GM21825 (cell line): Measurements from ENCODE around the gene SLC5A1.

Source experiments
- ATAC-seq: cut with Tn5 transposase; IDR thresholded peaks from one replicate; pipeline ENCODE4 v1.9.1; 2021; ENCODE audit warnings: mild to moderate bottlenecking, moderate library complexity; ENCODE audit not compliant: unreplicated experiment

SLC5A1 gene

GRCh38 chr22:32050678-32051515, 7.8 kb downstream of the SLC5A1 start:
- no peak for ATAC-seq

DNA sequence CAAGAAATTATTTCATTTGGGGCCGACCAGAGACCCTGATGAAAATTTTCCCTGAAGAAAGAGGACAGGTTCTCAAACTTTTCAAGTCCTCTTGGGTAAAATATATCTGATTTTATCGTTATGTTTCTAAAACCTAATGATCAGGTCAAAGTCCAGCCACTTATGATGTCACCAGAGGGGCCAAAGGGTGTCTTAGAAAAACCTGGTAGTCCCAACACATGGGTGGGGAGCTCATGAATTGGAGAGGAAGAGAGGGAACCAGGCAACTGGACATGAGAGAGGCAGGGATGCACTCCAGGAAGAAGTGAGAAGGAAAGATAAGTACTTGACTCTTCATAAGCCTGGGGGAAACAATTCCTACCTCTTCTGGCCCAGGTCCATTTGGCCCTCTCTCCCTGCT, 9.2 kb downstream of the SLC5A1 start:
- ATAC-seq, result no peak

DNA sequence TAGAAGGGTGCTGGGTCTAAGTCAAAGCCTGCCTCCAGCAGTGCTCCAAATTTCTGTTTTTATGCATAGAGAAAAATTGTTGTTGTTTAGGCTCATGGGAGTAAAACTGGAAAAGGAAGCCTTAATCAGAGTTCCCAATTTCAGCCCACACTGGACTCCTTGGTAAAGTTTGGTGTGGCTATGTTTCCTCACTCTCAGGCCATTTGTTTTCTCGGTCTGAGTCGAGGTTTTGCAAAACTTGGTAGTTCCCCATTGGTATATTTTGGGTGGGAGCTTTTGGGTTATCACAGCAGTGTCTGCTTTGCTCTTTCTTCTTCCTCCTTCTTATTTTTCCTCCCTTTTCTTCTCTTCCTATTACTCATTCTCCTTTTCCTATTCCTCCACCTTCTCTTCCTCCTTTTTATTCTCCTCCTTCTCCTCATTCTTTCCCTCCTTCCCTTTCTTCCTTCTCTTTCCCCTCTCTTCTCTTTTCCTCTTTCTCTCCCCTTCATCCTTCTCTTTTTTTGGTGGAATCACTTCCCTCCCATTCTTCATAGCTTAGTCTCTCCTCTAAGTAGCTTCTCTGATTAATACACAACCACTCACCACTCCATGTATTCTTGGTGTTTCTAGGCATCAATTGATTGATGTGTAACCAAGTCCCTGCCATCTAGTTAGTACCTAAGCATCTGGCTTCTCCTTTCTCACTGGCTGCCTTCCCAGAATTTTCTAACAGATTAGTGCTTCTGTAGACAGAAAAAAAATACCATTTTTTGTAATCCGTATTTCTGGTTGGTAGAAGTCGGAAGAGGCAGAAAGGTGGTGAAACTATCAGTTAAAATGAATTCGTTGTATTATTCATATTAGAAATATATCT, 10.1 kb downstream of the SLC5A1 start:
- ATAC-seq, result no peak

- ATAC-seq, result no peak
Observed at GRCh38 chr22:32055069-32055468, 12.0 kb downstream of the SLC5A1 start.

- ATAC-seq, result no peak
Observed at GRCh38 chr22:32058656-32059260, 15.7 kb downstream of the SLC5A1 start.

GRCh38 chr22:32059426-32059825, 16.4 kb downstream of the SLC5A1 start:
- ATAC-seq, result no peak

- no peak for ATAC-seq
Observed at GRCh38 chr22:32063701-32064100, 20.6 kb downstream of the SLC5A1 start.

GRCh38 chr22:32066820-32067219, 23.8 kb downstream of the SLC5A1 start:
- ATAC-seq, result no peak

GRCh38 chr22:32067613-32068012, 24.6 kb downstream of the SLC5A1 start:
- no peak for ATAC-seq

GRCh38 chr22:32069579-32070372, 26.7 kb downstream of the SLC5A1 start:
- ATAC-seq, result no peak

DNA sequence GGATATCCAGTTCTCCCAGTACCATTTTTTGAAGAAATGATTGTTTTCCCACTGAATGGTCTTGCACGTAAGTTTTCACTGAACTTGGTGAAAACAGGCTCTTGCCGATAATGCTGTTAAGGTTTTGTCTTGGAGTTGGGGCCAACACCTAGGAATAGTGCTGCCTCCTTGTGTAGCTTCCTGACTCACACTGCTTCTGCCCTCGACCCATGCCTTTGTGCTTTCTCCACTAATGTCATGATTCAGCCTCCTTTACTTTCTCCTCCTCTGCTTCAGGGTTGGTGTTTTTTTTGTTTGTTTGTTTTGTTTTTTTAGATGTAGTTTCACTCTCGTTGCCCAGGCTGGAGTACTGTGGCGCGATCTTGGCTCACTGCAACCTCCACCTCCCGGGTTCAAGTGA, 30.2 kb downstream of the SLC5A1 start:
- ATAC-seq, result no peak

- no peak for ATAC-seq
Observed at GRCh38 chr22:32073823-32074380, 30.8 kb downstream of the SLC5A1 start.

- ATAC-seq, result no peak
Observed at GRCh38 chr22:32075997-32076760, 33.1 kb downstream of the SLC5A1 start.

- ATAC-seq, result no peak
Observed at GRCh38 chr22:32076761-32077084, 33.7 kb downstream of the SLC5A1 start.

GRCh38 chr22:32077151-32077550, 34.1 kb downstream of the SLC5A1 start:
- ATAC-seq, result no peak

GRCh38 chr22:32079130-32080089, 36.3 kb downstream of the SLC5A1 start:
- ATAC-seq, result no peak

DNA sequence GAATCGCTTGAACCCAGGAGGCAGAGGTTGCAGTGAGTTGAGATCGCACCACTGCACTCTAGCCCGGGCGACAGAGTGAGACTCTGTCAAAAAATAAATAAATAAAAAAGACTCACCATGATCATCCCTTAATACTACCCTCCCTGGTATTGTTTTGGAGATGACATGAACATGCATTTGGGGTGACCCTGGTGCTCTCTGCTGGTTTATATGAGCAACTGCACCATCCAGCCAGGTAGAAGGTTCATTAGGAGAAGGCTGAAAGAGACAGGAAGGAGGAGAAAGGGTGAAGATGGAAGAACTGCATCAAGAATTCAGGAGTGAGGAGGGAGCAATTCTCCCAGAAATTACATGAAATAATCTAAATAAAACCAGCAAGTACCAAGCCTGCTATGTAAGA, 37.8 kb downstream of the SLC5A1 start:
- ATAC-seq, result no peak

DNA sequence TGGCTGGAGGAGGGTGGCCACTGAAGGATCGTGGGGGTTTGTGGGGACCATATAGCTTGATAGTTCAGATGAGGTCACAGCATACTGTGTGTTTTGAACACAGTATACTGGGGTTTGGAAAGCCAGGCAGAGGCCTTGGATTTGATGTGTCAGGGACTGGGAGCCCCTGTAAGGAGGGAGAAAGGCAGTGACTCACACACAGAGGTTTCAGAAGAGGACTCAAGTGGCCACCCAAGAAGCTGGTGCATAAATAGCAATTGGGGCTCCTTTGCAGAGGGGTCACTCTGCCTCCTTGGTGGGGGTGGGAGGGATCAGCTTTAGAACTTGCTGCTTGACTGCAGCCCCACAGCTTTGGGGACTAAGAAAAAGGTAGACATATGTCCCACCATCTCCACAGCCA, 39.3 kb downstream of the SLC5A1 start:
- no peak for ATAC-seq

- no peak for ATAC-seq
Observed at GRCh38 chr22:32083000-32083399, 39.9 kb downstream of the SLC5A1 start.
